ENCODE results near the gene CUX1. TPM values are rescaled to one million over a fixed set of nuclear protein-coding genes. Genes with fewer than 3 reads are reported as not detected.
"Not testable (repeated sequence)": the region's sequence is repeated elsewhere in the genome, so short reads cannot be mapped to it uniquely, and the experiment has no call there.

CUX1 gene
- total RNA-seq, 1 donor from 2014 or later = 89.1 TPM

GRCh38 chr7:102006695-102007094 lies 189.3 kb downstream of the CUX1 start:
- H3K27me3 Mint-ChIP-seq (ENCODE audit: unreplicated experiment) = no peaks in the 10 kb centered on the region
- H3K36me3 Mint-ChIP-seq (ENCODE audit: unreplicated experiment) = no peaks in the 10 kb centered on the region
- no peak overlapping the region for H3K4me3 Mint-ChIP-seq (ENCODE audit: unreplicated experiment)
- TF ChIP-seq, protein P1, sequence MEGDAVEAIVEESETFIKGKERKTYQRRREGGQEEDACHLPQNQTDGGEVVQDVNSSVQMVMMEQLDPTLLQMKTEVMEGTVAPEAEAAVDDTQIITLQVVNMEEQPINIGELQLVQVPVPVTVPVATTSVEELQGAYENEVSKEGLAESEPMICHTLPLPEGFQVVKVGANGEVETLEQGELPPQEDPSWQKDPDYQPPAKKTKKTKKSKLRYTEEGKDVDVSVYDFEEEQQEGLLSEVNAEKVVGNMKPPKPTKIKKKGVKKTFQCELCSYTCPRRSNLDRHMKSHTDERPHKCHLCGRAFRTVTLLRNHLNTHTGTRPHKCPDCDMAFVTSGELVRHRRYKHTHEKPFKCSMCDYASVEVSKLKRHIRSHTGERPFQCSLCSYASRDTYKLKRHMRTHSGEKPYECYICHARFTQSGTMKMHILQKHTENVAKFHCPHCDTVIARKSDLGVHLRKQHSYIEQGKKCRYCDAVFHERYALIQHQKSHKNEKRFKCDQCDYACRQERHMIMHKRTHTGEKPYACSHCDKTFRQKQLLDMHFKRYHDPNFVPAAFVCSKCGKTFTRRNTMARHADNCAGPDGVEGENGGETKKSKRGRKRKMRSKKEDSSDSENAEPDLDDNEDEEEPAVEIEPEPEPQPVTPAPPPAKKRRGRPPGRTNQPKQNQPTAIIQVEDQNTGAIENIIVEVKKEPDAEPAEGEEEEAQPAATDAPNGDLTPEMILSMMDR (IDR thresholded peaks at IDR 0.05) = no peak
- no peak for DNase-seq (ENCODE audit: extremely low spot score, unreplicated experiment)
- H3K9me3 Mint-ChIP-seq (ENCODE audit: unreplicated experiment) = no peaks in the 10 kb centered on the region
- H3K4me1 Mint-ChIP-seq (ENCODE audit: unreplicated experiment) = peaks cover 4% of the 10 kb centered on the region
- H3K27ac Mint-ChIP-seq (ENCODE audit: unreplicated experiment) = no peak overlapping the region

- Mint-ChIP-seq H3K4me3 (ENCODE audit: unreplicated experiment) (no peak overlapping the region), H3K9me3 (ENCODE audit: unreplicated experiment) (no peaks in the 10 kb centered on the region), H3K27ac (ENCODE audit: unreplicated experiment) (no peak overlapping the region), H3K27me3 (ENCODE audit: unreplicated experiment) (no peaks in the 10 kb centered on the region), H3K36me3 (ENCODE audit: unreplicated experiment) (no peaks in the 10 kb centered on the region), H3K4me1 (ENCODE audit: unreplicated experiment) (peaks cover 14% of the 10 kb centered on the region)
- DNase-seq (ENCODE audit: extremely low spot score, unreplicated experiment) = no peak
- TF ChIP-seq, protein P1 (IDR thresholded peaks at IDR 0.05) = no peak
These were observed 191.3 kb downstream of the CUX1 start for GRCh38 chr7:102008535-102009262.

DNA sequence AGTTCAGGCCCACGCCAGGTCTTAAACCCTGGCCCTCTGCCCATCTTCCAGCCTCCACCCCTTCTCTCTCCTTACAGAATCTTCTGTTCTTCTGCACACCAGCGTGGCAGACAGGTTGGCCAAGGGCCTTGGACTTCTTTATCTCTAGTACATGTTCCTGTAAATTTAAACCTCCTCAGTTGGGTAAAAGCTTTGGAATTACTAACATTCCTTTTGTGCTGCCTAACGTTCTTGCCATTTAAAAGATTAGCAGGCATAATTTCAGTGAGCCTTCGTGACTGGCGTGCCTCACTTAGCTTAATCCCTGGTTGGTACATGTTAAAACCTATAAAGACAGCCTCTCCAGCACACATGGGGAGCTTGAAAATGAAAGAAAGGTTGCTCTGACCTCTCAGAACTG lies 192.2 kb downstream of the CUX1 start:
- Mint-ChIP-seq H3K36me3 (ENCODE audit: unreplicated experiment) (no peaks in the 10 kb centered on the region), H3K27me3 (ENCODE audit: unreplicated experiment) (no peaks in the 10 kb centered on the region), H3K4me3 (ENCODE audit: unreplicated experiment) (no peak overlapping the region), H3K9me3 (ENCODE audit: unreplicated experiment) (no peaks in the 10 kb centered on the region), H3K4me1 (ENCODE audit: unreplicated experiment) (peaks cover 14% of the 10 kb centered on the region), H3K27ac (ENCODE audit: unreplicated experiment) (peak overlapping the region; percentile 42)
- TF ChIP-seq, protein P1 (IDR thresholded peaks at IDR 0.05) = no peak
- no peak for DNase-seq (ENCODE audit: extremely low spot score, unreplicated experiment)

DNA sequence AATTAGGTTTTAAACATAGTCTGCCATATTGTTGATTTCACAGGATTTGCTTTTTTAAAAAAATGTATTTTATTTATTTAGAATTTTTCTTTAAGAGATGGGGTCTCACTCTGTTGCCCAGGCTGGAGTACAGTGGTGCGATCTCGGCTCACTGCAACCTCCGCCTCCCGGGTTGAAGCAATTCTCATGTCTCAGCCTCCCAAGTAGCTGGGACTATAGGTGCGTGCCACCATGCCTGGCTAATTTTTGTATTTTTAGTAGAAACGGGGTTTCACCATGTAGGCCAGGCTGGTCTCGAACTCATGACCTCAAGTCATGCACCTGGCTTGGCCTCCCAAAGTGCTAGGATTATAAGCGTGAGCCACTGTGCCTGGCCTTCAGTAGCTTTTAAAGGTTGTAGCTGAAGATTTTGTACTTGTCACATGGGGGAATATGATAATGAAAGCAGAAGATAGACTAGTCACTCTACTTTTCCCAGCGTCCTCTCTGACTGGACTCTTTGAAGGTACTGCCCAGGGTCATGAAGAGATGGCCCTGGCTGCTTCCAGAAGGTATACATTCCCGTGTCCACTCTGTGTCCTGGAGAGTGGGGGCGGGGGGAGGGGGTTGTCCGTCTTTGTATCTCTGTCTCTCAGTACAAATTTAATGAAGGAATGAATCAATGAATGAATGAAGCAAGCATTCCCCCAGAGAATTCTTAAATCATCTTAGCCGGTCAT lies 194.8 kb downstream of the CUX1 start:
- H3K27ac Mint-ChIP-seq (ENCODE audit: unreplicated experiment); H3K4me3 Mint-ChIP-seq (ENCODE audit: unreplicated experiment); H3K36me3 Mint-ChIP-seq (ENCODE audit: unreplicated experiment); DNase-seq (ENCODE audit: extremely low spot score, unreplicated experiment); H3K27me3 Mint-ChIP-seq (ENCODE audit: unreplicated experiment); H3K9me3 Mint-ChIP-seq (ENCODE audit: unreplicated experiment): not testable (repeated sequence)
- peaks cover 14% of the 10 kb centered on the region for H3K4me1 Mint-ChIP-seq (ENCODE audit: unreplicated experiment)

DNA sequence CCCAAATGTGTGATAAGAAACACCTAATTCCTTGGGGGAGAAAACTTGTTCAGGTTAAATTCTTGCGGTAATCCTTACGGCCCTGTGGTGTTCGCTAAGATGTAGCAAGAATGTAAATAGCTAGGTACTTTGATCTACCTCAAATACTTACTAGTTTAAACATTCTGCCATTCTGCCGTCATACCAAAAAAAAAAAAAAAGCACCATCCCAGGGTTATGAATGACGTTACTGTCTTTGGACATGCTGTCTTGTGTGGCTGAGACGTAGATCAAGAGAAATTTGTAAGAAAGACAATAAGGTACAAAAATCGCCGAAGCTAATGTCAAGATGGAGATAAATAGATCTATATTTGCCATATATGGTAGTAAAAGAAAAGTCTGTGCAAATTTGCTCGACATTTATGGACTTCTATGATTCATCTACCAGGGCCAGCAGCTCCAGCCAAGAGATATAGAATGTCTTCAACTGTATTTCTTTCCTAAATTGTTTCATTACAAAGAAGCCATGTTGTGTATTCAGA lies 195.6 kb downstream of the CUX1 start:
- Mint-ChIP-seq H3K4me3 (ENCODE audit: unreplicated experiment) (no peak overlapping the region), H3K9me3 (ENCODE audit: unreplicated experiment) (no peaks in the 10 kb centered on the region), H3K36me3 (ENCODE audit: unreplicated experiment) (peaks cover 2% of the 10 kb centered on the region), H3K27me3 (ENCODE audit: unreplicated experiment) (no peaks in the 10 kb centered on the region), H3K27ac (ENCODE audit: unreplicated experiment) (peak overlapping the region; percentile 20), H3K4me1 (ENCODE audit: unreplicated experiment) (peaks cover 14% of the 10 kb centered on the region)
- no peak for DNase-seq (ENCODE audit: extremely low spot score, unreplicated experiment)
- TF ChIP-seq, protein P1 (IDR thresholded peaks at IDR 0.05) = no peak
